Mesendoderm (in vitro differentiated cells): ENCODE data around the gene ABHD1.

Experiments
- DNase-seq: peaks from one replicate; pipeline ENCODE4 v3.0.0; 2013
- H2AK5ac ChIP-seq: 2 replicates; pipeline ENCODE4 v1.6.1; 2013; ENCODE audit warnings: low read length, inconsistent platforms
- H2BK120ac ChIP-seq: 2 replicates; pipeline ENCODE4 v1.6.1; 2013; ENCODE audit warnings: low read depth, mild to moderate bottlenecking, low read length, moderate library complexity, mixed read lengths
- H2BK15ac ChIP-seq: replicated peaks from 2 replicates; pipeline ENCODE4 v1.6.1; 2013; ENCODE audit warnings: low read depth, mild to moderate bottlenecking, moderate library complexity
- H2BK5ac ChIP-seq: 2 replicates; pipeline ENCODE4 v1.6.1; 2013; ENCODE audit warnings: low read length, inconsistent platforms
- H3K18ac ChIP-seq: 2 replicates; pipeline ENCODE4 v1.6.1; 2013; ENCODE audit warnings: mild to moderate bottlenecking, low read length, mixed read lengths
- H3K23ac ChIP-seq: one replicate; pipeline ENCODE4 v1.6.1; 2013; ENCODE audit warnings: low read length
- H3K27ac ChIP-seq: 2 replicates; pipeline ENCODE4 v1.5.1; 2013; ENCODE audit warnings: low read depth, mild to moderate bottlenecking, inconsistent platforms, low read length, moderate library complexity
- H3K27me3 ChIP-seq: 2 replicates; pipeline ENCODE4 v1.6.1; 2013; ENCODE audit warnings: low read length, control low read depth, mild to moderate bottlenecking, inconsistent platforms; ENCODE audit not compliant: insufficient read depth, poor library complexity
- H3K36me3 ChIP-seq: 2 replicates; pipeline ENCODE4 v1.6.1; 2013; ENCODE audit warnings: low read length, inconsistent platforms; ENCODE audit not compliant: control insufficient read depth, insufficient read depth
- H3K4ac ChIP-seq: one replicate; pipeline ENCODE4 v1.6.1; 2013; ENCODE audit warnings: low read depth, mild to moderate bottlenecking, low read length, moderate library complexity
- H3K4me1 ChIP-seq: 2 replicates; pipeline ENCODE4 v1.6.1; 2013; ENCODE audit warnings: low read depth, low read length, inconsistent platforms; ENCODE audit not compliant: control insufficient read depth
- H3K4me2 ChIP-seq: 2 replicates; pipeline ENCODE4 v1.6.1; 2013; ENCODE audit warnings: low read length
- H3K4me3 ChIP-seq: 2 replicates; pipeline ENCODE4 v1.5.1; 2013; ENCODE audit warnings: mild to moderate bottlenecking, low read length
- H3K56ac ChIP-seq: one replicate; pipeline ENCODE4 v1.6.1; 2013; ENCODE audit warnings: low read length
- H3K79me1 ChIP-seq: 2 replicates; pipeline ENCODE4 v1.6.1; 2013; ENCODE audit warnings: low read length, inconsistent platforms
- H3K79me2 ChIP-seq: 2 replicates; pipeline ENCODE4 v1.6.1; 2013; ENCODE audit warnings: mild to moderate bottlenecking, low read length; ENCODE audit not compliant: control insufficient read depth, insufficient read depth
- H3K9ac ChIP-seq: 2 replicates; pipeline ENCODE4 v1.6.1; 2013; ENCODE audit warnings: low read length, inconsistent platforms
- H4K5ac ChIP-seq: one replicate; pipeline ENCODE4 v1.6.1; 2013; ENCODE audit warnings: low read length
- H4K8ac ChIP-seq: one replicate; pipeline ENCODE4 v1.6.1; 2013; ENCODE audit warnings: low read depth, mild to moderate bottlenecking, control low read depth, low read length, moderate library complexity
- WGBS: extraction: QIAGEN DNeasy Blood & Tissue Kit; methylation state at CpG from one replicate; pipeline ENCODE4 v1.1.7; 2013; ENCODE audit warnings: low lambda C conversion rate, missing lambda C conversion rate; ENCODE audit not compliant: insufficient coverage; ENCODE audit errors: extremely low coverage; 5-methylcytosine and 5-hydroxymethylcytosine counted together

ABHD1 gene

DNA sequence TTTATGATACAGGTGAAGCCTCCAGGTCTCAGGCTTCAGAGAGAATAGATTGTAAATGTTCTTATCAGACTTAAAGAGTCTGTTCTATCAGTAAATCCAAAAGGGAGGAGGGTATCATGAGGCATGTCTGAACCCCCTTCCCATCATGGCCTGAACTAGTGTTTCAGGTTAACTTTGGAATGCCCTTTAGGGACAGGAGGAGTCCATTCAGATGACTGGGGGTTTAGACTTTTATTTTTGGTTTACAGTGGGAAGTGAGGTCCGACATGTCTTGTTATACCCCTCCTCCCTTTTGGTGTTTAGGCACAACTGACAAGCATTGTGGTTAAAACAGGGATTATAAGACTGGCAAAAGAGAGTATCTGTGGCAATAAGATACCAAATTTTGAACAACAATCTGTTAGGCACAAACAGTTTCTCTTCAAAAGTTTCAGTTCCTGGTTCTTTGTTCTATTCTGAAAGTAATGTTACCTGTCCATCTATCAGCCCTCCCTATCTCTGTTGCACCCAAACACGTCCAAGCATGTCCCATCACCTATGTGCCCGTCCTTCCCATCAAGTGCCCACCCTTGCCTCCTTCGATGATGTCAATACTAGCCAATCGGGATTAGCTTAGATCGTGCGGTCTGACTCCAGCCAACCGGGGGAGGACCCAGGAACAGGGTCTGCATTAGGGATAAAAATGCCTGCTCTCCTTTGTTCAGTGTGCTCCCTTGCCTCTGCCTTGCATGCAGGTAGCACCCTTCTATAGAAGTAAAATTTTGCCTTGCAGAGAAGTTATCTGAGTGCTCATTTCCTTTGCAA is 41.5 kb downstream of the ABHD1 start:
- H3K79me1 ChIP-seq, result no peaks in the 10 kb centered on the region
- no CpG with 5 or more reads among the region's 8 CpGs for WGBS
- no peak overlapping the region for H3K56ac ChIP-seq
- H3K4me2 ChIP-seq, result no peak overlapping the region
- H4K8ac ChIP-seq, result no peak overlapping the region
- no peak overlapping the region for H3K27ac ChIP-seq
- H2AK5ac ChIP-seq, result no peak overlapping the region
- no peak overlapping the region for H2BK120ac ChIP-seq
- H3K27me3 ChIP-seq, result no peaks in the 10 kb centered on the region
- H2BK15ac ChIP-seq, result no peak overlapping the region
- no peak overlapping the region for H2BK5ac ChIP-seq
- no peak for DNase-seq
- H3K4me3 ChIP-seq, result no peak overlapping the region
- H3K79me2 ChIP-seq, result no peaks in the 10 kb centered on the region
- no peaks in the 10 kb centered on the region for H3K36me3 ChIP-seq
- no peak overlapping the region for H3K4ac ChIP-seq
- no peak overlapping the region for H3K18ac ChIP-seq
- no peaks in the 10 kb centered on the region for H3K4me1 ChIP-seq
- no peak overlapping the region for H3K23ac ChIP-seq
- no peak overlapping the region for H4K5ac ChIP-seq
- H3K9ac ChIP-seq, result no peak overlapping the region

DNA sequence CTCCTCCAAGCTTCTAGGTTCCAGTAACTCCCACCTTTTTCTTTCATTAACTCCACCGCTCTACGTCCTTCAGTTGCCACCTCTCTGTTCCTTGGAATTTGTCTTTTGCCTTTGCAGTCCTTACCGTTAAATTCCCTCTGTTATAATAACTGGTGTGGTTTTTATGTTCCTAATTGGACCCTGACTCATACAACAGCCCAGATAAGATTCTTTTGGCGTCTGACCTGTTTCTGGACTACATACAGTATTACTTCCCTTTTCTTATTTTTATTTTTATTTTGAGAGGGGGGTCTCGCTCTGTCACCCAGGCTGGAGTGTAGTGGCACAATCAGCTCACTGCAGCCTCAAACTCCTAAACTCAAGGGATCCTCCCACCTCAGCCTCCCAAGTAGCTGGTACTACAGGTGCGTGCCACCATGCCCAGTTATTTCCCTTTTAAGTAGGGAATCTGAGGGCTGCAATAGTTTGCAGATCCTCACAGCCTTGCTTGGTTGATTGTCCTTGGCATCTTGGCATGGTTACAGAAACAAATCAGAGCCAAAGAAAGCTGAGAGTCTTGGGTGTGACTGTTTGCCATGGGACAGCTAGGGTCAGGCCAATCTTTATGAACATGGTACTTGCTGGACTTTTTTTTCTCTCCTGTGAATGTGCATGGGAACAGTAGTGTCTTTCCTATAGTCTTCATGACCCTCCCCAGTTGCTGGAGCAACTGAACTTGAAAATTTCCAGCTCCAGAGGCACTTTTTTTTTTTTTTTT is 47.1 kb downstream of the ABHD1 start:
- Histone ChIP-seq H2BK15ac (no peak overlapping the region), H3K18ac (no peak overlapping the region), H3K36me3 (no peaks in the 10 kb centered on the region), H3K27ac (no peak overlapping the region), H3K4me1 (no peaks in the 10 kb centered on the region), H2BK120ac (no peak overlapping the region), H3K27me3 (no peaks in the 10 kb centered on the region), H4K5ac (no peak overlapping the region), H3K79me2 (no peaks in the 10 kb centered on the region), H3K4ac (no peak overlapping the region), H3K23ac (no peak overlapping the region), H4K8ac (no peak overlapping the region), H3K56ac (no peak overlapping the region), H2AK5ac (no peak overlapping the region), H3K9ac (no peak overlapping the region), H2BK5ac (no peak overlapping the region), H3K4me3 (no peak overlapping the region), H3K4me2 (no peak overlapping the region), H3K79me1 (no peaks in the 10 kb centered on the region)
- DNase-seq, result no peak
- WGBS, result no CpG with 5 or more reads among the region's 6 CpGs

DNA sequence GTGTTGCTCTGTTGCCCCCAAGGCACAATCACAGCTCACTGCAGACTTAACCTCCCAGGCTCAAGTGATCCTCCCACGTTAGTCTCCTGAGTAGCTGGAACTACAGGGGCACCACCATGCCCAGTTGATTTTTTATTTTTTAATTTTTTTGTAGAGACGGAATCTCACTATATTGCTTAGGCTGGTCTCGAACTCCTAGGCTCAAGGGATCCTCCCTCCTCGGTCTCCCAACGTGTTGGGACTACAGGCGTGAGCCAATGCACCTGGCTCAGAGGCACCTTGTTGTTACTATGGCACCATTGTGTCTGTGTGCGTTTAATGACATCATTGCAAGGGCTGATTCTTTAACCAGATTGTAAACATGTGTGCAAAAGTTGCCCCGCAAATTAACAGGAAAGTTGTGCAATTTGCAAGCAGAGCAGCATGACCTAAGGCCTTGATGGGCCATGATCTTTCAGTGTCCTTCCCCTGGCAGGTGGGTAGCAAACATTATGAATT is 47.8 kb downstream of the ABHD1 start:
- no peak for DNase-seq
- no CpG with 5 or more reads among the region's 8 CpGs for WGBS
- no peaks in the 10 kb centered on the region for H3K27me3 ChIP-seq

DNA sequence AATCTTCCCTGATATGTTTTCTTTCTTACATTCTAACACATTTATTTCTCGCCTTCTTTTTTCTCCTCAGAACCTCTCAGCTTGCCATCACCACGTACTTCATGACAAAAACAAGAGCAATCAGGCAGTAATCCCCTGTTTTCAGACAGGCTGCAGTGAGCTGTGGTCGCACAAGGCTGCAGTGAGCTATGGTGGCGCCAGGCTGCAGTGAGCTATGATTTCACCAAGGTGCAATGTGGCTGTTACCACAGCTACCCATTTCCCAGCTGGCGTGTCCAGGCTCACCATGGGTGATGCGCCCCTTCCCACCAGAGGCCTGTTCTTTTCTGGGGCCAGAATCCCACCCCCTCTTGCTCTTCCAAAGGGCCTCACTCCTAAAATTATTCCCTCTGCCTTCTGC is 51.0 kb downstream of the ABHD1 start:
- Histone ChIP-seq H3K4me3 (no peak overlapping the region), H3K27me3 (no peaks in the 10 kb centered on the region), H3K79me1 (no peaks in the 10 kb centered on the region), H3K27ac (no peak overlapping the region), H2BK5ac (no peak overlapping the region), H2AK5ac (no peak overlapping the region), H3K36me3 (no peaks in the 10 kb centered on the region), H3K9ac (no peak overlapping the region), H3K4me1 (no peaks in the 10 kb centered on the region), H3K79me2 (no peaks in the 10 kb centered on the region), H4K5ac (no peak overlapping the region), H4K8ac (no peak overlapping the region), H2BK120ac (no peak overlapping the region), H2BK15ac (no peak overlapping the region), H3K56ac (no peak overlapping the region), H3K23ac (no peak overlapping the region), H3K18ac (no peak overlapping the region), H3K4ac (no peak overlapping the region), H3K4me2 (no peak overlapping the region)
- WGBS, result 100% methylated on average over 2 of the region's 6 CpGs
- no peak for DNase-seq

More for the DNA sequence above, 47.8 kb downstream of the ABHD1 start:
- Histone ChIP-seq H3K4me3 (no peak overlapping the region), H3K23ac (no peak overlapping the region), H2BK15ac (no peak overlapping the region), H3K18ac (no peak overlapping the region), H4K8ac (no peak overlapping the region), H3K4ac (no peak overlapping the region), H3K79me1 (no peaks in the 10 kb centered on the region), H2AK5ac (no peak overlapping the region), H4K5ac (no peak overlapping the region), H3K56ac (no peak overlapping the region), H3K27ac (no peak overlapping the region), H3K36me3 (no peaks in the 10 kb centered on the region), H3K4me2 (no peak overlapping the region), H3K79me2 (no peaks in the 10 kb centered on the region), H3K9ac (no peak overlapping the region), H2BK5ac (no peak overlapping the region), H2BK120ac (no peak overlapping the region), H3K4me1 (no peaks in the 10 kb centered on the region)

DNA sequence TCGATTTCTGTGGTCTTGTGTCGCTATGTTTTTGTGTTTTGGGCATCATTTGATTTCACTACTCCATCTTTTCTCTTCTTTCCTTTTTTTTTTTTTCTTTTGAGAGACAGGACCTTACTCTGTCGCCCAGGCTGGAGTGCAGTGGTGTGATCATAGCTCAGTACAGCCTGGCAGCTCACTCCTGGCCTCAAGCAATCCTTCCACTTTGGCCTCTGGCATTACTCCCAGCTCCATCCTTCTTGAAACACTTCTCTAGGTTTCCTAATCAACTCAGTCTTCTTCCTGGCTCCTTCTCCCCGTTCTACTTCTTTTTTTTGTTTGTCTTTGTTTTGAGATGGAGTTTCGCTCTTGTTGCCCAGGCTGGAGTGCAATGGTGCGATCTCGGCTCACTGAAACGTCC is 51.7 kb downstream of the ABHD1 start:
- H3K56ac ChIP-seq, result no peak overlapping the region
- H2BK120ac ChIP-seq, result no peak overlapping the region
- H2BK15ac ChIP-seq, result no peak overlapping the region
- H3K23ac ChIP-seq, result no peak overlapping the region
- H3K18ac ChIP-seq, result no peak overlapping the region
- no peak for DNase-seq
- no peak overlapping the region for H3K4me2 ChIP-seq
- H3K4me3 ChIP-seq, result no peak overlapping the region
- no peak overlapping the region for H3K27ac ChIP-seq
- H2AK5ac ChIP-seq, result no peak overlapping the region
- no peak overlapping the region for H4K8ac ChIP-seq
- H4K5ac ChIP-seq, result no peak overlapping the region
- no CpG with 5 or more reads among the region's 8 CpGs for WGBS
- no peak overlapping the region for H3K4ac ChIP-seq
- no peak overlapping the region for H3K9ac ChIP-seq
- H3K4me1 ChIP-seq, result no peaks in the 10 kb centered on the region
- H3K79me1 ChIP-seq, result no peaks in the 10 kb centered on the region
- H3K79me2 ChIP-seq, result no peaks in the 10 kb centered on the region
- H3K36me3 ChIP-seq, result no peaks in the 10 kb centered on the region
- H2BK5ac ChIP-seq, result no peak overlapping the region
- H3K27me3 ChIP-seq, result no peaks in the 10 kb centered on the region
